LNCaP clone FGC (cell line): ENCODE results near the gene GALNT14.

Experiments
- DNase-seq: peaks from one replicate; pipeline ENCODE4 v3.0.0-alpha.2; 2011; ENCODE audit warnings: low read depth
- H3K4me3 ChIP-seq: 2 replicates; pipeline ENCODE4 v1.5.1; 2011; ENCODE audit warnings: mild to moderate bottlenecking, low read depth, low read length, control low read depth
- CTCF ChIP-seq: IDR thresholded peaks from 2 replicates; pipeline ENCODE4 v1.5.1; 2012; ENCODE audit warnings: mild to moderate bottlenecking; ENCODE audit not compliant: control insufficient read depth, insufficient read depth; ENCODE audit errors: extremely low read depth

The GALNT14 gene

GRCh38 chr2:30860726-30861125, 277.5 kb downstream of the GALNT14 start:
- H3K4me3 ChIP-seq = no peak overlapping the region
- no peak for TF ChIP-seq CTCF
- no peak for DNase-seq
